GM21576 (cell line): ENCODE results near the gene ZMPSTE24.
"Not testable (repeated sequence)": the region's sequence is repeated elsewhere in the genome, so short reads cannot be mapped to it uniquely, and the experiment has no call there.

ENCODE experiments used
- ATAC-seq: cut with Tn5 transposase; IDR thresholded peaks from one replicate; pipeline ENCODE4 v1.9.1; 2021; ENCODE audit warnings: mild to moderate bottlenecking, moderate library complexity; ENCODE audit not compliant: unreplicated experiment

The ZMPSTE24 gene

GRCh38 chr1:40257688-40258444 lies at the start of gene ZMPSTE24:
Gene ZMPSTE24, plus strand, starts transcription at chr1:40258236. Its CDS starts 36 bp downstream, at chr1:40258272.
- peak; percentile 85 for ATAC-seq

- ATAC-seq: no peak
These were observed 47.4 kb upstream of the ZMPSTE24 start for GRCh38 chr1:40210511-40211204.

GRCh38 chr1:40218333-40218732 lies 39.7 kb upstream of the ZMPSTE24 start:
- ATAC-seq: no peak

GRCh38 chr1:40221471-40221905 lies 36.5 kb upstream of the ZMPSTE24 start:
- not testable (repeated sequence) for ATAC-seq

GRCh38 chr1:40221977-40222772 lies 35.9 kb upstream of the ZMPSTE24 start:
- ATAC-seq: no peak

- no peak for ATAC-seq
These were observed 34.0 kb upstream of the ZMPSTE24 start for GRCh38 chr1:40224040-40224439.

- no peak for ATAC-seq
These were observed 31.8 kb upstream of the ZMPSTE24 start for GRCh38 chr1:40226192-40226591.

- peak; percentile 95 for ATAC-seq
These were observed 25.6 kb upstream of the ZMPSTE24 start for GRCh38 chr1:40232444-40232843.

GRCh38 chr1:40239626-40240025 lies 18.4 kb upstream of the ZMPSTE24 start:
- ATAC-seq: no peak

GRCh38 chr1:40240390-40240789 lies 17.6 kb upstream of the ZMPSTE24 start:
- no peak for ATAC-seq

- peak; percentile 21 for ATAC-seq
These were observed 16.7 kb upstream of the ZMPSTE24 start for GRCh38 chr1:40241362-40241761.

GRCh38 chr1:40243351-40243750 lies 14.7 kb upstream of the ZMPSTE24 start:
- ATAC-seq: no peak

- ATAC-seq: no peak
These were observed 13.8 kb upstream of the ZMPSTE24 start for GRCh38 chr1:40244138-40244744.

- ATAC-seq: no peak
These were observed 12.3 kb upstream of the ZMPSTE24 start for GRCh38 chr1:40245686-40246085.

GRCh38 chr1:40247655-40248054 lies 10.4 kb upstream of the ZMPSTE24 start, which contains the start of gene TMCO2:
Gene TMCO2, plus strand, starts transcription at chr1:40247937. Its CDS starts 57 bp downstream, at chr1:40247994.
- no peak for ATAC-seq

GRCh38 chr1:40248412-40248811 lies 9.6 kb upstream of the ZMPSTE24 start:
- ATAC-seq: no peak

GRCh38 chr1:40251456-40251855 lies 6.6 kb upstream of the ZMPSTE24 start:
- no peak for ATAC-seq

GRCh38 chr1:40252601-40253000 lies 5.4 kb upstream of the ZMPSTE24 start:
- ATAC-seq: no peak

GRCh38 chr1:40255231-40255630 lies 2.8 kb upstream of the ZMPSTE24 start:
- ATAC-seq: no peak

- no peak for ATAC-seq
These were observed 1.5 kb upstream of the ZMPSTE24 start for GRCh38 chr1:40256401-40257084.
